ENCODE data around the gene MFSD2A.

Gene MFSD2A

DNA sequence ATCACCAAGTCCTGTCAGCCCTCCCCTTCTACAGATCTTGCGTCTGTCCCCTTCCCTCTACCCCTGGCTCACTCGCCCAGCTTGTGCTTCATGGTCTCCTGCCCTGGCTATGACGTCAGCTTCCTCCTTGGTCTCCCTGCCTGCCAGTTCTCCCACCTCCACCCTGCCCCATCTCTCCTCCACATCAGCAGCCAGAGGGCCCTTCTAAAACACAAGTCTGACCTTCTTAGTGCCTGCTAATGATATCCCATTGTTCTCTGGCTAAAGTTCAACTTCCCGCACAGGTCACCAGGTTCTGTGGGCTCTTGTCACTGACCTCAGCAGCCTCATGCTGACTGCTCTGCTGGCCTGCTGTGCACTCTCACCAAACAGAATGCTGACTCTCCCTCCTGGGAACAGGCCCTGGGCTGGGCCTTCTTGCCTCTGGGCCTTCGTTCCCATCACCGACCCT, 28.6 kb upstream of the MFSD2A start:
- no peak overlapping the region for H3K27ac ChIP-seq (ENCODE audit: low read depth, low read length)
- H3K36me3 ChIP-seq (ENCODE audit: insufficient read depth, low read length) = no peaks in the 10 kb centered on the region
- no peaks in the 10 kb centered on the region for H3K27me3 ChIP-seq (ENCODE audit: control insufficient read depth in 1 of 2, insufficient read depth in 2 of 2, low read length in 2 of 2)
- no peak overlapping the region for H3K9ac ChIP-seq (ENCODE audit: low read length)
- H3K9me3 ChIP-seq (ENCODE audit: low read length) = no peaks in the 10 kb centered on the region
- H3K4me3 ChIP-seq (ENCODE audit: low read depth in 1 of 2, low read length in 2 of 2) = no peak overlapping the region
- no peaks in the 10 kb centered on the region for H3K4me1 ChIP-seq (ENCODE audit: insufficient read depth, low read length)

- Histone ChIP-seq H3K4me3 (ENCODE audit: low read depth in 1 of 2, low read length in 2 of 2) (no peak overlapping the region), H3K9me3 (ENCODE audit: low read length) (no peaks in the 10 kb centered on the region), H3K36me3 (ENCODE audit: insufficient read depth, low read length) (no peaks in the 10 kb centered on the region), H3K4me1 (ENCODE audit: insufficient read depth, low read length) (no peaks in the 10 kb centered on the region), H3K27ac (ENCODE audit: low read depth, low read length) (no peak overlapping the region), H3K27me3 (ENCODE audit: control insufficient read depth in 1 of 2, insufficient read depth in 2 of 2, low read length in 2 of 2) (no peaks in the 10 kb centered on the region), H3K9ac (ENCODE audit: low read length) (no peak overlapping the region)
Observed at GRCh38 chr1:39926820-39927219, 28.1 kb upstream of the MFSD2A start.

DNA sequence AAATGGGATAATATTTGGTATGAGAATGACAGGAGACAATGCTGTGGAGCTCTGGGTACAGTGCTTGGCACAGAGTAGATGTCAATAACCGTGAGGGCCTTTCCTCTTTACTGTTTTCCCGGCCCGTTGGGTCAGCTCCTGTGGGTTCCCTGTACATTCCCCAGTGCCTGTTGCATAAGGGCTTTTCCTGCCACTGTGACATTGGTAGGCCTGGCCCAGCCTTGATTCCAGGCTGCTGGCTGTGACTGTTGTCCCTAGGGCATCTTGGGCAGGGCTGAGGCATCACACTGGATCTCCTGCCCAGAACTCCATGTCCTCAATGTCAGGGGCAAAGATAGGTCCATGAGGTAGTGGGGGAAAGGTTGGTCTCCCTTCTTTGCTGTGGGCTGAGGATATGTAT, 27.4 kb upstream of the MFSD2A start:
- Histone ChIP-seq H3K36me3 (ENCODE audit: insufficient read depth, low read length) (no peaks in the 10 kb centered on the region), H3K4me1 (ENCODE audit: insufficient read depth, low read length) (no peaks in the 10 kb centered on the region), H3K9me3 (ENCODE audit: low read length) (no peaks in the 10 kb centered on the region), H3K27ac (ENCODE audit: low read depth, low read length) (no peak overlapping the region), H3K27me3 (ENCODE audit: control insufficient read depth in 1 of 2, insufficient read depth in 2 of 2, low read length in 2 of 2) (no peaks in the 10 kb centered on the region), H3K9ac (ENCODE audit: low read length) (no peak overlapping the region), H3K4me3 (ENCODE audit: low read depth in 1 of 2, low read length in 2 of 2) (no peak overlapping the region)

- Histone ChIP-seq H3K4me1 (ENCODE audit: insufficient read depth, low read length) (no peaks in the 10 kb centered on the region), H3K9me3 (ENCODE audit: low read length) (no peaks in the 10 kb centered on the region), H3K36me3 (ENCODE audit: insufficient read depth, low read length) (no peaks in the 10 kb centered on the region), H3K27me3 (ENCODE audit: control insufficient read depth in 1 of 2, insufficient read depth in 2 of 2, low read length in 2 of 2) (no peaks in the 10 kb centered on the region), H3K9ac (ENCODE audit: low read length) (no peak overlapping the region), H3K27ac (ENCODE audit: low read depth, low read length) (no peak overlapping the region), H3K4me3 (ENCODE audit: low read depth in 1 of 2, low read length in 2 of 2) (no peak overlapping the region)
Observed at GRCh38 chr1:39928809-39929587, 25.9 kb upstream of the MFSD2A start.

GRCh38 chr1:39933956-39934941, 20.7 kb upstream of the MFSD2A start:
- Histone ChIP-seq H3K9me3 (ENCODE audit: low read length) (no peaks in the 10 kb centered on the region), H3K9ac (ENCODE audit: low read length) (no peak overlapping the region), H3K4me3 (ENCODE audit: low read depth in 1 of 2, low read length in 2 of 2) (no peak overlapping the region), H3K36me3 (ENCODE audit: insufficient read depth, low read length) (no peaks in the 10 kb centered on the region), H3K27me3 (ENCODE audit: control insufficient read depth in 1 of 2, insufficient read depth in 2 of 2, low read length in 2 of 2) (no peaks in the 10 kb centered on the region), H3K4me1 (ENCODE audit: insufficient read depth, low read length) (no peaks in the 10 kb centered on the region), H3K27ac (ENCODE audit: low read depth, low read length) (no peak overlapping the region)

GRCh38 chr1:39936724-39937491, 18.0 kb upstream of the MFSD2A start:
- Histone ChIP-seq H3K9ac (ENCODE audit: low read length) (no peak overlapping the region), H3K27me3 (ENCODE audit: control insufficient read depth in 1 of 2, insufficient read depth in 2 of 2, low read length in 2 of 2) (no peaks in the 10 kb centered on the region), H3K27ac (ENCODE audit: low read depth, low read length) (no peak overlapping the region), H3K4me1 (ENCODE audit: insufficient read depth, low read length) (no peaks in the 10 kb centered on the region), H3K9me3 (ENCODE audit: low read length) (no peaks in the 10 kb centered on the region), H3K4me3 (ENCODE audit: low read depth in 1 of 2, low read length in 2 of 2) (no peak overlapping the region), H3K36me3 (ENCODE audit: insufficient read depth, low read length) (no peaks in the 10 kb centered on the region)

GRCh38 chr1:39938856-39939255, 16.1 kb upstream of the MFSD2A start:
- Histone ChIP-seq H3K27ac (ENCODE audit: low read depth, low read length) (no peak overlapping the region), H3K27me3 (ENCODE audit: control insufficient read depth in 1 of 2, insufficient read depth in 2 of 2, low read length in 2 of 2) (no peaks in the 10 kb centered on the region), H3K4me3 (ENCODE audit: low read depth in 1 of 2, low read length in 2 of 2) (no peak overlapping the region), H3K4me1 (ENCODE audit: insufficient read depth, low read length) (no peaks in the 10 kb centered on the region), H3K36me3 (ENCODE audit: insufficient read depth, low read length) (no peaks in the 10 kb centered on the region), H3K9me3 (ENCODE audit: low read length) (no peaks in the 10 kb centered on the region), H3K9ac (ENCODE audit: low read length) (no peak overlapping the region)

DNA sequence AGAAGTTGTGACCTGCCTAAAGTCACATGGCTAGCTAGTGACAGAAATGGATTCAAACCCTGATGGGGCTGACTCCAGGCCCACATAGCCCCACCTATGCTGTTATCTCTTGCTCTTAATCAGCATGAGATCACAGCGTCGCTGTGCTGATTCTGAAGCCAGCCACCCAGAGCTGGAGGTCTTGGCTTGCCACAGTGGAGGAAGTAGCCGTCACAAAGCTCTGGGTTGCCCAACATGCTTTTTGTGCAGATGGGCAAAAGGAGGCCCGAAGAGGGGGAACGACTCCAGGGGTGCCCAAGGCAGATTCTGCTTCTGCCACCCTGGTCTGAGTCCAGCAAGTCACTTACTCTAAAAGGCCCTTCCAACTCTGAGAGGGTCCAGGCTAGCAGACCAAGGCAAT, 14.7 kb upstream of the MFSD2A start:
- no peaks in the 10 kb centered on the region for H3K9me3 ChIP-seq (ENCODE audit: low read length)
- no peak overlapping the region for H3K27ac ChIP-seq (ENCODE audit: low read depth, low read length)
- H3K4me3 ChIP-seq (ENCODE audit: low read depth in 1 of 2, low read length in 2 of 2) = no peak overlapping the region
- H3K36me3 ChIP-seq (ENCODE audit: insufficient read depth, low read length) = no peaks in the 10 kb centered on the region
- H3K27me3 ChIP-seq (ENCODE audit: control insufficient read depth in 1 of 2, insufficient read depth in 2 of 2, low read length in 2 of 2) = no peaks in the 10 kb centered on the region
- H3K4me1 ChIP-seq (ENCODE audit: insufficient read depth, low read length) = no peaks in the 10 kb centered on the region
- H3K9ac ChIP-seq (ENCODE audit: low read length) = no peak overlapping the region

- no peak overlapping the region for H3K9ac ChIP-seq (ENCODE audit: low read length)
- no peaks in the 10 kb centered on the region for H3K27me3 ChIP-seq (ENCODE audit: control insufficient read depth in 1 of 2, insufficient read depth in 2 of 2, low read length in 2 of 2)
- H3K27ac ChIP-seq (ENCODE audit: low read depth, low read length) = no peak overlapping the region
- H3K9me3 ChIP-seq (ENCODE audit: low read length) = no peaks in the 10 kb centered on the region
- H3K4me3 ChIP-seq (ENCODE audit: low read depth in 1 of 2, low read length in 2 of 2) = no peak overlapping the region
- H3K36me3 ChIP-seq (ENCODE audit: insufficient read depth, low read length) = no peaks in the 10 kb centered on the region
- no peaks in the 10 kb centered on the region for H3K4me1 ChIP-seq (ENCODE audit: insufficient read depth, low read length)
Observed at GRCh38 chr1:39940980-39941871, 13.7 kb upstream of the MFSD2A start.

GRCh38 chr1:39943471-39944290, 11.3 kb upstream of the MFSD2A start:
- Histone ChIP-seq H3K4me1 (ENCODE audit: insufficient read depth, low read length) (no peaks in the 10 kb centered on the region), H3K27me3 (ENCODE audit: control insufficient read depth in 1 of 2, insufficient read depth in 2 of 2, low read length in 2 of 2) (no peaks in the 10 kb centered on the region), H3K27ac (ENCODE audit: low read depth, low read length) (no peak overlapping the region)

More at GRCh38 chr1:39943471-39944290, 11.3 kb upstream of the MFSD2A start:
- Histone ChIP-seq H3K36me3 (ENCODE audit: insufficient read depth, low read length) (no peaks in the 10 kb centered on the region), H3K9ac (ENCODE audit: low read length) (no peak overlapping the region), H3K4me3 (ENCODE audit: low read depth in 1 of 2, low read length in 2 of 2) (no peak overlapping the region), H3K9me3 (ENCODE audit: low read length) (no peaks in the 10 kb centered on the region)

Measured in muscle layer of colon (tissue), 2 donors.